Stimulated activated CD8-positive, alpha-beta memory T cell treated with anti-CD3 and anti-CD28 coated beads, Interleukin-4, amount 100 ng/mL, for 4 hours (primary cell): ENCODE data around the gene LMF2.

Experiments used
- DNase-seq, 2 donors: peaks; one replicate each; pipeline ENCODE4 v3.0.0-alpha.2; 2020; ENCODE audit warnings: low read depth in 2 of 2, low spot score in 1 of 2

The LMF2 gene

GRCh38 chr22:50483106-50483505 lies 24.4 kb downstream of the LMF2 start:
- no peak for DNase-seq

- DNase-seq, result no peak
Observed at GRCh38 chr22:50482107-50483074, 25.1 kb downstream of the LMF2 start.

GRCh38 chr22:50481440-50482106 lies 25.9 kb downstream of the LMF2 start, which contains the start of gene ADM2:
Gene ADM2, plus strand, starts transcription at chr22:50481543. Its CDS starts 305 bp downstream, at chr22:50481848.
- no peak for DNase-seq

- DNase-seq, result no peak
Observed at GRCh38 chr22:50481045-50481439, 26.5 kb downstream of the LMF2 start.

- DNase-seq, result no peak
Observed at GRCh38 chr22:50479721-50480120, 27.8 kb downstream of the LMF2 start.

GRCh38 chr22:50477923-50478322 lies 29.6 kb downstream of the LMF2 start:
- DNase-seq, result no peak

GRCh38 chr22:50476868-50477267 lies 30.6 kb downstream of the LMF2 start:
- no peak for DNase-seq

GRCh38 chr22:50475652-50476002 lies 31.9 kb downstream of the LMF2 start:
- DNase-seq, result no peak

GRCh38 chr22:50474710-50475651 lies 32.5 kb downstream of the LMF2 start, which contains the start of gene SBF1:
Gene SBF1, minus strand, starts transcription at chr22:50475035. Its CDS starts 195 bp downstream, at chr22:50474840.
- DNase-seq, result peak; percentile 69 to 77

GRCh38 chr22:50473855-50474671 lies 33.4 kb downstream of the LMF2 start:
- no peak for DNase-seq

- DNase-seq, result peak in 1 of 2 donors; percentile 10
Observed at GRCh38 chr22:50473088-50473487, 34.4 kb downstream of the LMF2 start.

- no peak for DNase-seq
Observed at GRCh38 chr22:50471962-50472361, 35.5 kb downstream of the LMF2 start.

- no peak for DNase-seq
Observed at GRCh38 chr22:50471197-50471847, 36.2 kb downstream of the LMF2 start.

GRCh38 chr22:50470491-50470890 lies 37.0 kb downstream of the LMF2 start:
- no peak for DNase-seq

- peak; percentile 87 to 98 for DNase-seq
Observed at GRCh38 chr22:50469377-50470305, 37.9 kb downstream of the LMF2 start.

- DNase-seq, result no peak
Observed at GRCh38 chr22:50468626-50469025, 38.9 kb downstream of the LMF2 start.

- no peak for DNase-seq
Observed at GRCh38 chr22:50467773-50468440, 39.6 kb downstream of the LMF2 start.

- no peak for DNase-seq
Observed at GRCh38 chr22:50467341-50467740, 40.2 kb downstream of the LMF2 start.
